Liver (tissue), 9 donors: ENCODE results near the gene BCAP31. TPM values are rescaled to one million over a fixed set of nuclear protein-coding genes. Genes with fewer than 3 reads are reported as not detected.

Experiments
- DNase-seq: peaks from one replicate; pipeline ENCODE4 v3.0.0-alpha.2; 2017; ENCODE audit warnings: low spot score
- H3K27ac ChIP-seq, 2 donors: one replicate each; pipeline ENCODE4 v1.7.0; 2013; ENCODE audit warnings: inconsistent platforms in 2 of 2, low read length in 2 of 2, control low read depth in 1 of 2, low read depth in 1 of 2, mild to moderate bottlenecking in 1 of 2
- H3K27me3 ChIP-seq, 4 donors: one replicate each; pipeline versions ENCODE4 v1.6.1 to v1.7.0; 2013; ENCODE audit warnings: low read length in 3 of 4, inconsistent platforms in 1 of 4, mild to moderate bottlenecking in 1 of 4, moderate library complexity in 1 of 4; ENCODE audit not compliant: control insufficient read depth in 4 of 4, insufficient read depth in 4 of 4
- H3K36me3 ChIP-seq, 4 donors: one replicate each; pipeline versions ENCODE4 v1.6.1 to v1.7.0; 2013; ENCODE audit warnings: low read length in 3 of 4, mild to moderate bottlenecking in 3 of 4, low read depth in 1 of 4, moderate library complexity in 1 of 4; ENCODE audit not compliant: control insufficient read depth in 4 of 4, insufficient read depth in 3 of 4
- H3K4me1 ChIP-seq, 4 donors: one replicate each; pipeline versions ENCODE4 v1.6.1 to v1.7.0; 2013; ENCODE audit warnings: low read length in 3 of 4, mild to moderate bottlenecking in 3 of 4, moderate library complexity in 1 of 4; ENCODE audit not compliant: control insufficient read depth in 4 of 4, insufficient read depth in 4 of 4
- H3K4me3 ChIP-seq, 3 donors: one replicate each; pipeline versions ENCODE4 v1.6.1 to v1.7.0; 2013; ENCODE audit warnings: low read length in 3 of 3, control low read depth in 1 of 3, low read depth in 1 of 3, mild to moderate bottlenecking in 1 of 3
- H3K9ac ChIP-seq, 2 donors: one replicate each; pipeline ENCODE4 v1.7.0; 2013; ENCODE audit warnings: low read length in 2 of 2, mild to moderate bottlenecking in 2 of 2, moderate library complexity in 2 of 2, control low read depth in 1 of 2, low read depth in 1 of 2
- H3K9me3 ChIP-seq, 4 donors: one replicate each; pipeline versions ENCODE4 v1.6.1 to v1.7.0; 2013; ENCODE audit warnings: low read length in 3 of 4; ENCODE audit not compliant: control insufficient read depth in 4 of 4
- EGR1 ChIP-seq, 2 donors: IDR thresholded peaks; 2 replicates each; pipeline ENCODE4 v1.6.1; 2016 to 2018; ENCODE audit warnings: antibody characterized with exemption in 2 of 2, low read depth in 2 of 2
- FOXA1 ChIP-seq: IDR thresholded peaks from 2 replicates; pipeline ENCODE4 v1.6.1; 2016; ENCODE audit warnings: antibody characterized with exemption
- FOXA2 ChIP-seq: IDR thresholded peaks from 2 replicates; pipeline ENCODE4 v1.6.1; 2016; ENCODE audit warnings: antibody characterized with exemption
- GABPA ChIP-seq, 2 donors: IDR thresholded peaks in 1 of 2; conservative IDR thresholded peaks in 1 of 2; 2 replicates each; pipeline ENCODE4 v1.6.1; 2016; ENCODE audit warnings: antibody characterized with exemption in 2 of 2, mild to moderate bottlenecking in 1 of 2, moderate library complexity in 1 of 2
- HNF4A ChIP-seq, 2 donors: conservative IDR thresholded peaks; 2 replicates each; pipeline ENCODE4 v1.6.1; 2016; ENCODE audit warnings: antibody characterized with exemption in 2 of 2, mild to moderate bottlenecking in 2 of 2
- HNF4G ChIP-seq: IDR thresholded peaks from 2 replicates; pipeline ENCODE4 v1.6.1; 2016; ENCODE audit warnings: antibody characterized with exemption
- JUND ChIP-seq, 2 donors: IDR thresholded peaks; 2 replicates each; pipeline ENCODE4 v1.6.1; 2016; ENCODE audit warnings: antibody characterized with exemption in 2 of 2
- NR2F2 ChIP-seq: IDR thresholded peaks from 2 replicates; pipeline ENCODE4 v1.6.1; 2016; ENCODE audit warnings: antibody characterized with exemption
- RAD21 ChIP-seq, 2 donors: IDR thresholded peaks; 2 replicates each; pipeline ENCODE4 v1.6.1; 2016; ENCODE audit warnings: antibody characterized with exemption in 2 of 2, mild to moderate bottlenecking in 2 of 2
- RXRA ChIP-seq, 2 donors: IDR thresholded peaks; 2 replicates each; pipeline ENCODE4 v1.6.1; 2017 to 2018; ENCODE audit warnings: antibody characterized with exemption in 2 of 2, mild to moderate bottlenecking in 1 of 2
- SP1 ChIP-seq: IDR thresholded peaks from 2 replicates; pipeline ENCODE4 v1.6.1; 2018; ENCODE audit warnings: antibody characterized with exemption, mild to moderate bottlenecking
- TAF1 ChIP-seq: conservative IDR thresholded peaks from 2 replicates; pipeline ENCODE4 v1.6.1; 2016; ENCODE audit warnings: antibody characterized with exemption, mild to moderate bottlenecking
- YY1 ChIP-seq: IDR thresholded peaks from 2 replicates; pipeline ENCODE4 v1.6.1; 2016; ENCODE audit warnings: antibody characterized with exemption, mild to moderate bottlenecking
- WGBS: extraction: QIAGEN DNeasy Blood & Tissue Kit; methylation state at CpG from one replicate; pipeline ENCODE4 v1.1.7; 2013; 5-methylcytosine and 5-hydroxymethylcytosine counted together
- polyA plus RNA-seq, 2 donors: library from polyadenylated mRNA; stranded (reverse) in 1 of 2; unstranded in 1 of 2; fragments of 200-250 nt in 1 of 2; fragments of >200 nt in 1 of 2; fragmentation: Nextera tagmentation in 1 of 2; extraction: Ambion mirVana in 1 of 2; gene quantifications; one replicate each; pipeline versions ENCODE4 v1.2.1 to v1.2.3, GENCODE V29; 2013 to 2015
- total RNA-seq, 2 donors: library from RNA; depleted of rRNA; stranded (reverse); fragments of >200 nt; gene quantifications; one replicate each; pipeline ENCODE4 v1.2.3, GENCODE V29; 2014
- TF ChIP-seq, protein P1 (sequence below): fragments of 150-350 bp; IDR thresholded peaks from 2 replicates; pipeline ENCODE4 v1.5.1; 2017; ENCODE audit warnings: improper control_type of control experiment, low read depth, low read length; ENCODE audit not compliant: missing input control
- TF ChIP-seq, protein P2 (sequence below): IDR thresholded peaks from 2 replicates; pipeline ENCODE4 v1.6.1; 2016; ENCODE audit warnings: antibody characterized with exemption
- TF ChIP-seq, protein P3 (sequence below): IDR thresholded peaks from 2 replicates; pipeline ENCODE4 v1.6.1; 2016; ENCODE audit warnings: antibody characterized with exemption, mild to moderate bottlenecking
- TF ChIP-seq, protein P4 (sequence below): IDR thresholded peaks from 2 replicates; pipeline ENCODE4 v1.6.1; 2016; ENCODE audit warnings: antibody characterized with exemption
- TF ChIP-seq, protein P5 (sequence below): IDR thresholded peaks from 2 replicates; pipeline ENCODE4 v1.6.1; 2016; ENCODE audit warnings: antibody characterized with exemption
- donor health status: healthy.
- donor health status: healthy.
- donor health status: healthy.
- donor health status: healthy.
- donor health status: healthy.

BCAP31 gene
- total and polyA plus RNA-seq, 4 donors = 64.6 to 158 (median 119) TPM

GRCh38 chrX:153669174-153669890, 54.9 kb downstream of the BCAP31 start:
- Histone ChIP-seq H3K9ac (no peak overlapping the region), H3K9me3 (no peaks in the 10 kb centered on the region), H3K4me3 (no peak overlapping the region), H3K36me3 (no peaks in the 10 kb centered on the region), H3K4me1 (peaks cover 0 to 2% (median 1%) of the 10 kb centered on the region in 4 donors), H3K27ac (no peak overlapping the region), H3K27me3 (peaks cover 0 to 6% (median 0%) of the 10 kb centered on the region in 4 donors)
- DNase-seq = peak; percentile 56
- 61% methylated on average over 17 of the region's 17 CpGs for WGBS
- TF ChIP-seq, protein P1, sequence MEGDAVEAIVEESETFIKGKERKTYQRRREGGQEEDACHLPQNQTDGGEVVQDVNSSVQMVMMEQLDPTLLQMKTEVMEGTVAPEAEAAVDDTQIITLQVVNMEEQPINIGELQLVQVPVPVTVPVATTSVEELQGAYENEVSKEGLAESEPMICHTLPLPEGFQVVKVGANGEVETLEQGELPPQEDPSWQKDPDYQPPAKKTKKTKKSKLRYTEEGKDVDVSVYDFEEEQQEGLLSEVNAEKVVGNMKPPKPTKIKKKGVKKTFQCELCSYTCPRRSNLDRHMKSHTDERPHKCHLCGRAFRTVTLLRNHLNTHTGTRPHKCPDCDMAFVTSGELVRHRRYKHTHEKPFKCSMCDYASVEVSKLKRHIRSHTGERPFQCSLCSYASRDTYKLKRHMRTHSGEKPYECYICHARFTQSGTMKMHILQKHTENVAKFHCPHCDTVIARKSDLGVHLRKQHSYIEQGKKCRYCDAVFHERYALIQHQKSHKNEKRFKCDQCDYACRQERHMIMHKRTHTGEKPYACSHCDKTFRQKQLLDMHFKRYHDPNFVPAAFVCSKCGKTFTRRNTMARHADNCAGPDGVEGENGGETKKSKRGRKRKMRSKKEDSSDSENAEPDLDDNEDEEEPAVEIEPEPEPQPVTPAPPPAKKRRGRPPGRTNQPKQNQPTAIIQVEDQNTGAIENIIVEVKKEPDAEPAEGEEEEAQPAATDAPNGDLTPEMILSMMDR = peak; percentile 49
- TF ChIP-seq RAD21 (IDR thresholded peaks at IDR 0.05) = peak in 1 of 2 donors; percentile 50
- no peak for TF ChIP-seq HNF4A (conservative IDR thresholded peaks at IDR 0.05)

- Histone ChIP-seq H3K27me3 (peaks cover 0 to 3% (median 0%) of the 10 kb centered on the region in 4 donors), H3K9me3 (no peaks in the 10 kb centered on the region), H3K4me3 (no peak overlapping the region), H3K4me1 (peaks cover 0 to 2% (median 1%) of the 10 kb centered on the region in 4 donors), H3K27ac (no peak overlapping the region), H3K36me3 (no peaks in the 10 kb centered on the region), H3K9ac (no peak overlapping the region)
- no peak for TF ChIP-seq EGR1 (IDR thresholded peaks at IDR 0.05; ENCODE audit: low read depth in 2 of 2)
- TF ChIP-seq YY1 = no peak
- TF ChIP-seq, protein P2, sequence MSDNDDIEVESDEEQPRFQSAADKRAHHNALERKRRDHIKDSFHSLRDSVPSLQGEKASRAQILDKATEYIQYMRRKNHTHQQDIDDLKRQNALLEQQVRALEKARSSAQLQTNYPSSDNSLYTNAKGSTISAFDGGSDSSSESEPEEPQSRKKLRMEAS = no peak
- TF ChIP-seq, protein P3, sequence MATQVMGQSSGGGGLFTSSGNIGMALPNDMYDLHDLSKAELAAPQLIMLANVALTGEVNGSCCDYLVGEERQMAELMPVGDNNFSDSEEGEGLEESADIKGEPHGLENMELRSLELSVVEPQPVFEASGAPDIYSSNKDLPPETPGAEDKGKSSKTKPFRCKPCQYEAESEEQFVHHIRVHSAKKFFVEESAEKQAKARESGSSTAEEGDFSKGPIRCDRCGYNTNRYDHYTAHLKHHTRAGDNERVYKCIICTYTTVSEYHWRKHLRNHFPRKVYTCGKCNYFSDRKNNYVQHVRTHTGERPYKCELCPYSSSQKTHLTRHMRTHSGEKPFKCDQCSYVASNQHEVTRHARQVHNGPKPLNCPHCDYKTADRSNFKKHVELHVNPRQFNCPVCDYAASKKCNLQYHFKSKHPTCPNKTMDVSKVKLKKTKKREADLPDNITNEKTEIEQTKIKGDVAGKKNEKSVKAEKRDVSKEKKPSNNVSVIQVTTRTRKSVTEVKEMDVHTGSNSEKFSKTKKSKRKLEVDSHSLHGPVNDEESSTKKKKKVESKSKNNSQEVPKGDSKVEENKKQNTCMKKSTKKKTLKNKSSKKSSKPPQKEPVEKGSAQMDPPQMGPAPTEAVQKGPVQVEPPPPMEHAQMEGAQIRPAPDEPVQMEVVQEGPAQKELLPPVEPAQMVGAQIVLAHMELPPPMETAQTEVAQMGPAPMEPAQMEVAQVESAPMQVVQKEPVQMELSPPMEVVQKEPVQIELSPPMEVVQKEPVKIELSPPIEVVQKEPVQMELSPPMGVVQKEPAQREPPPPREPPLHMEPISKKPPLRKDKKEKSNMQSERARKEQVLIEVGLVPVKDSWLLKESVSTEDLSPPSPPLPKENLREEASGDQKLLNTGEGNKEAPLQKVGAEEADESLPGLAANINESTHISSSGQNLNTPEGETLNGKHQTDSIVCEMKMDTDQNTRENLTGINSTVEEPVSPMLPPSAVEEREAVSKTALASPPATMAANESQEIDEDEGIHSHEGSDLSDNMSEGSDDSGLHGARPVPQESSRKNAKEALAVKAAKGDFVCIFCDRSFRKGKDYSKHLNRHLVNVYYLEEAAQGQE = no peak
- no peak for TF ChIP-seq RXRA (IDR thresholded peaks at IDR 0.05)
- TF ChIP-seq, protein P4, sequence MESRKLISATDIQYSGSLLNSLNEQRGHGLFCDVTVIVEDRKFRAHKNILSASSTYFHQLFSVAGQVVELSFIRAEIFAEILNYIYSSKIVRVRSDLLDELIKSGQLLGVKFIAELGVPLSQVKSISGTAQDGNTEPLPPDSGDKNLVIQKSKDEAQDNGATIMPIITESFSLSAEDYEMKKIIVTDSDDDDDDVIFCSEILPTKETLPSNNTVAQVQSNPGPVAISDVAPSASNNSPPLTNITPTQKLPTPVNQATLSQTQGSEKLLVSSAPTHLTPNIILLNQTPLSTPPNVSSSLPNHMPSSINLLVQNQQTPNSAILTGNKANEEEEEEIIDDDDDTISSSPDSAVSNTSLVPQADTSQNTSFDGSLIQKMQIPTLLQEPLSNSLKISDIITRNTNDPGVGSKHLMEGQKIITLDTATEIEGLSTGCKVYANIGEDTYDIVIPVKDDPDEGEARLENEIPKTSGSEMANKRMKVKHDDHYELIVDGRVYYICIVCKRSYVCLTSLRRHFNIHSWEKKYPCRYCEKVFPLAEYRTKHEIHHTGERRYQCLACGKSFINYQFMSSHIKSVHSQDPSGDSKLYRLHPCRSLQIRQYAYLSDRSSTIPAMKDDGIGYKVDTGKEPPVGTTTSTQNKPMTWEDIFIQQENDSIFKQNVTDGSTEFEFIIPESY = no peak
- TF ChIP-seq FOXA2 = no peak
- TF ChIP-seq, protein P1 = no peak
- no peak for TF ChIP-seq HNF4A (conservative IDR thresholded peaks at IDR 0.05)
- no peak for TF ChIP-seq NR2F2
- TF ChIP-seq TAF1 = no peak
- TF ChIP-seq, protein P5, sequence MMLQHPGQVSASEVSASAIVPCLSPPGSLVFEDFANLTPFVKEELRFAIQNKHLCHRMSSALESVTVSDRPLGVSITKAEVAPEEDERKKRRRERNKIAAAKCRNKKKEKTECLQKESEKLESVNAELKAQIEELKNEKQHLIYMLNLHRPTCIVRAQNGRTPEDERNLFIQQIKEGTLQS = no peak
- TF ChIP-seq FOXA1 = no peak
- TF ChIP-seq GABPA (IDR thresholded peaks at IDR 0.05 in 1 of 2, conservative IDR thresholded peaks at IDR 0.05 in 1 of 2) = no peak
- no peak for TF ChIP-seq HNF4G
- no peak for TF ChIP-seq RAD21 (IDR thresholded peaks at IDR 0.05)
- no peak for TF ChIP-seq JUND (IDR thresholded peaks at IDR 0.05)
- no peak for TF ChIP-seq SP1
- no peak for DNase-seq
- WGBS = 93% methylated on average over 11 of the region's 11 CpGs
These were observed 55.6 kb downstream of the BCAP31 start for GRCh38 chrX:153668423-153669173.
